Chondrocyte (in vitro differentiated cells): ENCODE measurements around the gene PCSK7. TPM values are rescaled to one million over a fixed set of nuclear protein-coding genes. Genes with fewer than 3 reads are reported as not detected.

Experiments used
- DNase-seq: peaks from one replicate; pipeline ENCODE4 v3.0.0; 2021; ENCODE audit warnings: mixed read lengths, low spot score
- H3K27ac Mint-ChIP-seq: one replicate; pipeline ENCODE4 v1.8.0; 2021; ENCODE audit warnings: mild to moderate bottlenecking, moderate library complexity, mixed read lengths; ENCODE audit not compliant: unreplicated experiment
- H3K27me3 Mint-ChIP-seq: 2 replicates; pipeline ENCODE4 v1.8.0; 2021; ENCODE audit warnings: low read depth, mixed read lengths
- H3K36me3 Mint-ChIP-seq: 2 replicates; pipeline ENCODE4 v1.8.0; 2021; ENCODE audit warnings: low read depth, mixed read lengths
- H3K4me1 Mint-ChIP-seq: 2 replicates; pipeline ENCODE4 v1.8.0; 2021; ENCODE audit warnings: low read depth, mild to moderate bottlenecking, mixed read lengths
- H3K4me3 Mint-ChIP-seq: one replicate; pipeline ENCODE4 v1.8.0; 2021; ENCODE audit warnings: mild to moderate bottlenecking, moderate library complexity, mixed read lengths; ENCODE audit not compliant: unreplicated experiment
- H3K9me3 Mint-ChIP-seq: 2 replicates; pipeline ENCODE4 v1.8.0; 2021; ENCODE audit warnings: low read depth, mixed read lengths
- CTCF ChIP-seq: fragments of 200-600 bp; sonication (generic); IDR thresholded peaks from 2 replicates; pipeline ENCODE4 v1.5.0; 2021; ENCODE audit warnings: antibody characterized with exemption, mild to moderate bottlenecking, moderate library complexity
- total RNA-seq: library from RNA; stranded (reverse); gene quantifications from 3 replicates; pipeline ENCODE4 v1.2.1, GENCODE V29; 2021

PCSK7 gene
- total RNA-seq, 1 donor from 2014 or later: 43.0 TPM

DNA sequence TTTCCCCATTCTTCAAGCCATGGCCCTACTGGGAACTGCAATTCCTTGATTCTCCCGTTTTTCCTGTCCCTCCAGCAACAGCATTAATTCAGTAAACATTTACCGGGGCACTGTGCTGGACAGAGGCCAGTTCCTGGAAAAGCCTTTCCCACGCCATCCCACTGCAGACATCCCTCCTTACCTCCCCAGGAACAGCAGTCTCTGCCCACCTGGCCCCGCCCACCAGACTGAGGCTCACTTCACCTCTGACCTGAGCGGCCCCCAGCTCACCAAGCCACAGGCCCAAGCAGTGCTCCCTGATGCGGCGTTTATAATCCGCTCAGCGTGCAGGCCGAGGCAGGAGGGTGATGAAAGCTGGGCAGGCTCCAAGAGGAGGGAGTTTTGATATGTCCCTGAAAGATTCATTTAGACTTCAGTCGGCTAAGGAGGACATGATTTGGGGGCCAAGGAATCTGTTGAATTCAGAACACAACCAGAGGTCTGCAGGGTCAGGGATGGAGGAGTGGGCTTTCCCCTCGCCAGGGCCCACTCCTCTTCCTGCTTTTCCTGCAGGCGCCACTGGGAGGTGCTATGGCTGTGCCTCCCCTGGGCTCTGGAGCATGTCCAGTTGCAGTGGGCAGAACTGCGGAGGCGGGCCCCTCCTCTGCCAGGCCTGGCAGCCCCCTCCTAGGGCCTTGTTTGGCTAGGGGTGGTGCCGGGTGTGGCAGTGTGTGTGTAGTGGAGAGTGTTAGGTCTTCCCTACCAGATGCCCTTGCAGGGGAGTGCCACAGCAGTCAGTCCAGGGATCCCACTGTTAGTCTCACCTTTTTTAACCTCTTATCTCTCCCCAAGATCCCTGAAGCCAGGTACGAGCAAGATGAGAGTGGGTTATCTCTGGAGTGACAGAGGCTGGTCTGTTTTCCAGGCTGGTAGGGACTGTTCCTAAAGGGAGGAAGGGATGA lies 34.1 kb downstream of the PCSK7 start:
- H3K27ac Mint-ChIP-seq: peak overlapping the region; percentile 95
- peak; percentile 81 for TF ChIP-seq CTCF
- H3K36me3 Mint-ChIP-seq: peaks cover 28% of the 10 kb centered on the region
- peaks cover 45% of the 10 kb centered on the region for H3K4me1 Mint-ChIP-seq
- no peaks in the 10 kb centered on the region for H3K27me3 Mint-ChIP-seq
- no peak for DNase-seq
- no peaks in the 10 kb centered on the region for H3K9me3 Mint-ChIP-seq
- peak overlapping the region; percentile 93 for H3K4me3 Mint-ChIP-seq

- H3K27ac Mint-ChIP-seq: peak overlapping the region; percentile 95
- no peaks in the 10 kb centered on the region for H3K9me3 Mint-ChIP-seq
- peaks cover 38% of the 10 kb centered on the region for H3K4me1 Mint-ChIP-seq
- no peak for TF ChIP-seq CTCF
- peaks cover 23% of the 10 kb centered on the region for H3K36me3 Mint-ChIP-seq
- H3K27me3 Mint-ChIP-seq: no peaks in the 10 kb centered on the region
- H3K4me3 Mint-ChIP-seq: no peak overlapping the region
- no peak for DNase-seq
These were observed 34.9 kb downstream of the PCSK7 start for GRCh38 chr11:117197006-117197405.

DNA sequence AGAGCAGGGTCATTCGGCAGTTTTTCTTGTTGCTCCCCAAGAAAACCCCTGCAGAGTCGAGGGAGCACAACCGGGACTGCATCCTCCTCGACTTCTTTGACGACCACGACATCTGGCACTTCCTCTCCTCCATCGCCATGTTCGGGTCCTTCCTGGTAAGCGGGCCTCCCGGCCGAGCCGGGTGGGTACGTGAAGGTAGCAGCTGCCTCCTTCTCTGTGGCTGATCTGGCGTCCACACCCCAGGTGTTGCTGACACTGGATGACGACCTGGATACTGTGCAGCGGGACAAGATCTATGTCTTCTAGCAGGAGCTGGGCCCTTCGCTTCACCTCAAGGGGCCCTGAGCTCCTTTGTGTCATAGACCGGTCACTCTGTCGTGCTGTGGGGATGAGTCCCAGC lies 36.1 kb downstream of the PCSK7 start:
- no peaks in the 10 kb centered on the region for H3K9me3 Mint-ChIP-seq
- H3K27me3 Mint-ChIP-seq: no peaks in the 10 kb centered on the region
- no peak overlapping the region for H3K27ac Mint-ChIP-seq
- peaks cover 29% of the 10 kb centered on the region for H3K4me1 Mint-ChIP-seq
- TF ChIP-seq CTCF: no peak
- peak; percentile 90 for DNase-seq
- peaks cover 18% of the 10 kb centered on the region for H3K36me3 Mint-ChIP-seq
- H3K4me3 Mint-ChIP-seq: no peak overlapping the region

DNA sequence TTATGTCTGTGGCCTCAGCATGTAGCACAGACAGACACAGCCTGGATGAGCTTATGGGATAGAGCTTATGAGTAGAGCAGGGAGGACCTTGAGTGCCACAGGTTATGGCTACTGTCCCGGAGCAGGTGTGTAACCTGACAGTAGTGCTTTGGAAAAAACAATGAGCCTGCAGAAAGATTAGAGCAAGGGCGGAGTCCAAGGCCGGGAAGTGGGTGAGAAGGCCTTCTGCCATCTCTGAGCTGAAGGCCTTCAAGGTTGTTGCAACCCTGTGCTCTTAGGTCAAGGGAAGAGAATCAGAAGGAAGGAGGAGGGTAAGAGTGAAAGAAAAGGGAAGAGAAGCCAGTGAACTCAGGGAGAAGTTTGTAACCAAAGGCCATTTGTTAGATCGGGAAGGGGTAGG lies 36.6 kb downstream of the PCSK7 start:
- DNase-seq: peak; percentile 28
- peaks cover 16% of the 10 kb centered on the region for H3K36me3 Mint-ChIP-seq
- TF ChIP-seq CTCF: no peak
- H3K4me1 Mint-ChIP-seq: peaks cover 24% of the 10 kb centered on the region
- H3K9me3 Mint-ChIP-seq: no peaks in the 10 kb centered on the region
- no peak overlapping the region for H3K27ac Mint-ChIP-seq
- H3K4me3 Mint-ChIP-seq: no peak overlapping the region
- no peaks in the 10 kb centered on the region for H3K27me3 Mint-ChIP-seq

DNA sequence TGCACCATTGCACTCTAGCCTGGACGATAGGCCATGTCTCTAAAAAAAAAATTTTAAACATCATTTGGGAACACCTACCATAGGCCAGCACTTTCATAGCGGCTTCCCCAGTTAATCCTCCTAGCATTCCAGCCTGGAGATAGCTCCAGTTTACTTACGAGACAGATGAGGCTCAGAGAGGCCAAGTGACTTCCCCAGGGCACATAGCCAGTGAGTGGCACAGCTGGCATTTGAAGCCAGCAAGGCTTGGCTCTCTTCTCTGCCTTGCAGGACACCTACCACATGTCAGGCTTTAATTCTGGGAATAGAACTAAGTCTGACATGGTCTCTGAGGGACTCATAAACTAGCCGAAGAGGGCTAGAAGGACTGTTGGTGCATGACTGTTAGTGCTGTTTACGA lies 37.6 kb downstream of the PCSK7 start:
- TF ChIP-seq CTCF: no peak
- H3K9me3 Mint-ChIP-seq: no peaks in the 10 kb centered on the region

More for the DNA sequence above, 37.6 kb downstream of the PCSK7 start:
- Mint-ChIP-seq H3K4me1 (peaks cover 18% of the 10 kb centered on the region), H3K27ac (no peak overlapping the region), H3K36me3 (peaks cover 12% of the 10 kb centered on the region), H3K4me3 (no peak overlapping the region), H3K27me3 (no peaks in the 10 kb centered on the region)
- no peak for DNase-seq
